Pancreas (tissue), 10 donors: ENCODE data around the gene CCDC92. TPM values are rescaled to one million over a fixed set of nuclear protein-coding genes. Genes with fewer than 3 reads are reported as not detected.

Experiments
- ATAC-seq, 4 donors: fragments of 200-7000 bp; cut with Tn5 transposase; one replicate each; pipeline versions ENCODE4 v1.8.0 to v1.9.1; 2020; ENCODE audit warnings: mild to moderate bottlenecking in 4 of 4, moderate library complexity in 4 of 4
- DNase-seq, 6 donors: peaks; one replicate each; pipeline ENCODE4 v3.0.0-alpha.2; 2020
- FAIRE-seq: peaks from 2 replicates; lab custom pipeline; 2012; peaks lifted over from hg19 to GRCh38; lab: Jason Lieb, UNC
- H3K27ac ChIP-seq, 4 donors: fragments of 200-600 bp; sonication (generic); 1 replicate in 3 of 4; 2 replicates in 1 of 4; pipeline versions ENCODE4 v1.5.0 to v1.8.0; 2020
- H3K27me3 ChIP-seq, 4 donors: fragments of 200-600 bp; one replicate each; pipeline ENCODE4 v1.8.0; 2021
- H3K36me3 ChIP-seq, 3 donors: fragments of 200-600 bp; sonication (generic) in 1 of 3; one replicate each; pipeline versions ENCODE4 v1.5.0 to v1.8.0; 2020 to 2021
- H3K4me1 ChIP-seq, 3 donors: fragments of 200-600 bp; one replicate each; pipeline ENCODE4 v1.8.0; 2021
- H3K4me3 ChIP-seq, 4 donors: fragments of 200-600 bp; sonication (generic) in 2 of 4; one replicate each; pipeline versions ENCODE4 v1.5.0 to v1.8.0; 2020 to 2021
- H3K9me3 ChIP-seq, 4 donors: fragments of 200-600 bp; one replicate each; pipeline ENCODE4 v1.8.0; 2021
- CTCF ChIP-seq, 4 donors: fragments of 200-600 bp; sonication (generic) in 3 of 4; IDR thresholded peaks; one replicate each; pipeline versions ENCODE4 v1.5.0 to v1.8.0; 2021; ENCODE audit warnings: antibody characterized with exemption in 4 of 4
- WGBS, 2 donors: extraction: QIAGEN DNeasy Blood & Tissue Kit; methylation state at CpG; one replicate each; pipeline ENCODE4 v1.1.7; 2013; 5-methylcytosine and 5-hydroxymethylcytosine counted together
- intact Hi-C, 3 donors: fragments of 100-400 bp; cut with DNase I; formaldehyde crosslinking; loops; one replicate each; pipeline versions ENCODE4 v1.11.1 to v1.14.2; 2022
- polyA plus RNA-seq, 2 donors: library from polyadenylated mRNA; stranded (reverse); fragments of 200-250 nt; gene quantifications; one replicate each; pipeline ENCODE4 v1.2.3, GENCODE V29; 2013
- total RNA-seq, 6 donors: library from RNA; stranded (reverse); fragmentation: NEBNext Ultra II Directional in 4 of 6; extraction: Animal tissue kit (Norgen Biotek cat#: 25700) in 4 of 6; gene quantifications; one replicate each; pipeline versions ENCODE4 v1.2.1 to v1.2.4, GENCODE V29; 2021 to 2023
- donor health status: healthy with polysubstance abuse.
- donor health status: DM: no; HTN: no; CAD: no; lungs with moderate emphysema.
- donor health status: DM: no; HTN: no; CAD: no.
- donor health status: control.
- donor health status: control.
- donor health status: Bipolar disorder and iron deficiency.
- donor health status: DM: yes; HTN: yes; CAD: no.
- donor health status: DM: no; HTN: no; CAD: no.
- donor health status: DM: no; HTN: no; CAD: no.
- donor health status: DM: yes; HTN: yes; CAD: no.

The CCDC92 gene
- total and polyA plus RNA-seq, 8 donors: 9.2 to 29.4 (median 12.0) TPM

DNA sequence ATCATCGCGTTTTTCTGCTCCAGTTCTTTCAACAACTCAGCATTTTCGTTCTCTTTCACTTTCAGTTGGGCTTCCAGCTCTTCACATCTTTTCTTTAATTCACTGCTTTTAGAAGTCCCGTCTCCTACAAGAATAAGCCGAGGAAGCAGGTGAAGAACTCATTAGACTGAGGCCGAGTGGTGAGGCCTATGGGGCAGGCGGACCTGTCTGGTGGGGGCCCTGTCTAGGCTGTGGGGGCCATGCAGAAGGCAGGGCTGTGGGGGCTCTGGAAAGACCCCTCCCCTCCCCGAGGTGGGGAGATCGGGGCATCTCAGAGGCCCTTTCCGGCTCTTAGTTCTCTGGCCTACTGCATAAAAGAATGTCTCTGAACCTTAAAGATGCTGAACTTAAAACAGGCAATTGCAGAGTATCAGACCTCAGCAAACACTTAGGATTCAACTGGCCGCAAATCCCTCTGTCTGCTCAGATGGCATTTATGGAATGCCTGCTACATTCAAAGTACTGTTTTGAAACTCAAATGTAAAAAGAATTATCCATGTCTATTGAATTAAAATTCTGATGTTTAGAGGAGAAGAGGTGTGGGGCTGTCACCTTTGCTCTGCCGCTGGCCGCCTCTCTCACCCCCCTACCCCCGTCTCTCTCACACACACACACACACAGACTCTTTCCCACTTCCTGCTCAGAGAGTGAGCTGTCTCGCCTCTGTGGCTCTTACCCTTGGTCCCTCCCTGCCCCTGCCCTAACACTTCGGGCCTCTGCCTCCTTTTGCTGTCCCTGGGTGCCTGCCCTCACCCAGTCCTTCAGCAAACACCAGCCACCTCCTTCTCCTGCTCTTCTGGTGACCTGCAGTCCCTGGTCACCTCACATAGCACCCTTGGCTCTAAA lies 34.7 kb downstream of the CCDC92 start:
- H3K4me1 ChIP-seq: no peaks in the 10 kb centered on the region
- H3K27ac ChIP-seq: no peak overlapping the region
- peaks cover 0 to 22% (median 6%) of the 10 kb centered on the region in 3 donors for H3K36me3 ChIP-seq
- ATAC-seq (peak in 2 of 4 donors; percentile 17 to 25), DNase-seq (no peak), FAIRE-seq (no peak)
- no peaks in the 10 kb centered on the region for H3K27me3 ChIP-seq
- intact Hi-C loops: no loop called here
- no peak for TF ChIP-seq CTCF (IDR thresholded peaks at IDR 0.05)
- H3K4me3 ChIP-seq: no peak overlapping the region
- 89 to 93% methylated on average over 16 of the region's 16 CpGs for WGBS, 2 donors
- H3K9me3 ChIP-seq: no peaks in the 10 kb centered on the region

GRCh38 chr12:123936956-123937706 lies 35.5 kb downstream of the CCDC92 start:
- ATAC-seq: no peak
- FAIRE-seq: no peak
- H3K4me1 ChIP-seq: no peaks in the 10 kb centered on the region
- no peak overlapping the region for H3K27ac ChIP-seq
- H3K4me3 ChIP-seq: no peak overlapping the region
- WGBS, 2 donors: 94 to 95% methylated on average over 46 of the region's 46 CpGs
- intact Hi-C loops: no loop called here
- no peak for TF ChIP-seq CTCF (IDR thresholded peaks at IDR 0.05)
- H3K9me3 ChIP-seq: no peaks in the 10 kb centered on the region
- H3K27me3 ChIP-seq: no peaks in the 10 kb centered on the region
- H3K36me3 ChIP-seq: peaks cover 0 to 14% (median 6%) of the 10 kb centered on the region in 3 donors
- no peak for DNase-seq

GRCh38 chr12:123936471-123936870 lies 36.2 kb downstream of the CCDC92 start:
- Histone ChIP-seq H3K4me1 (no peaks in the 10 kb centered on the region), H3K27me3 (no peaks in the 10 kb centered on the region), H3K27ac (no peak overlapping the region), H3K36me3 (peaks cover 0 to 7% (median 6%) of the 10 kb centered on the region in 3 donors), H3K4me3 (no peak overlapping the region), H3K9me3 (no peaks in the 10 kb centered on the region)
- no peak for DNase-seq
- TF ChIP-seq CTCF (IDR thresholded peaks at IDR 0.05): no peak
- FAIRE-seq: no peak
- intact Hi-C loops: no loop called here
- WGBS, 2 donors: 94 to 97% methylated on average over 18 of the region's 18 CpGs
- no peak for ATAC-seq

DNA sequence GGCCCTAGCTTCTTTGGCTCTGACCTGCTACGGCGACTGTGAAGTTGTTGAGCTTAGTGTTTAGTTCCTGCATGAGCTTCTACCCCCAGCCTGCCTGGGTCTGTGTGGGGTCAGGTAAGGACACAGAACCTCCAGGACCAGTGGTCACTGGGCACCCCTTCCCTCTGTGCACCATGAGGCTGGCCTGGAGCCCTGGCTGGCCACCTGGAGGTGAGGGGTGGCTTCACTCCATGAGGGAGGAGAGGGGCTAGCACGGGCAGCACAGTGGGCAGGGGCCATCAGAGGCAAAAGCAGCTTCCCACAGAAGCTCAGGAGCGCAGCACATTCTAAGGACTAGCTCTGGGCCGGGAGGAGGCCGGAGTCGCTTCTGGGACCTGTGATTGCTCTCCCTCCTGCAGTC lies 36.7 kb downstream of the CCDC92 start:
- H3K27me3 ChIP-seq: no peaks in the 10 kb centered on the region
- ATAC-seq (no peak), DNase-seq (no peak), FAIRE-seq (no peak)
- H3K36me3 ChIP-seq: peaks cover 0 to 6% (median 6%) of the 10 kb centered on the region in 3 donors
- 90 to 95% methylated on average over 7 of the region's 7 CpGs for WGBS, 2 donors
- no peaks in the 10 kb centered on the region for H3K9me3 ChIP-seq
- H3K27ac ChIP-seq: no peak overlapping the region
- H3K4me3 ChIP-seq: no peak overlapping the region
- intact Hi-C loops: no loop called here
- TF ChIP-seq CTCF (IDR thresholded peaks at IDR 0.05): no peak
- no peaks in the 10 kb centered on the region for H3K4me1 ChIP-seq
